ENCODE measurements around the gene CYP46A1.

- TF ChIP-seq, protein P1, sequence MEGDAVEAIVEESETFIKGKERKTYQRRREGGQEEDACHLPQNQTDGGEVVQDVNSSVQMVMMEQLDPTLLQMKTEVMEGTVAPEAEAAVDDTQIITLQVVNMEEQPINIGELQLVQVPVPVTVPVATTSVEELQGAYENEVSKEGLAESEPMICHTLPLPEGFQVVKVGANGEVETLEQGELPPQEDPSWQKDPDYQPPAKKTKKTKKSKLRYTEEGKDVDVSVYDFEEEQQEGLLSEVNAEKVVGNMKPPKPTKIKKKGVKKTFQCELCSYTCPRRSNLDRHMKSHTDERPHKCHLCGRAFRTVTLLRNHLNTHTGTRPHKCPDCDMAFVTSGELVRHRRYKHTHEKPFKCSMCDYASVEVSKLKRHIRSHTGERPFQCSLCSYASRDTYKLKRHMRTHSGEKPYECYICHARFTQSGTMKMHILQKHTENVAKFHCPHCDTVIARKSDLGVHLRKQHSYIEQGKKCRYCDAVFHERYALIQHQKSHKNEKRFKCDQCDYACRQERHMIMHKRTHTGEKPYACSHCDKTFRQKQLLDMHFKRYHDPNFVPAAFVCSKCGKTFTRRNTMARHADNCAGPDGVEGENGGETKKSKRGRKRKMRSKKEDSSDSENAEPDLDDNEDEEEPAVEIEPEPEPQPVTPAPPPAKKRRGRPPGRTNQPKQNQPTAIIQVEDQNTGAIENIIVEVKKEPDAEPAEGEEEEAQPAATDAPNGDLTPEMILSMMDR (IDR thresholded peaks at IDR 0.05; ENCODE audit: low read length), result no peak
- TF ChIP-seq EZH2 (IDR thresholded peaks at IDR 0.05; ENCODE audit: borderline replicate concordance, low read length), result no peak
Measured at GRCh38 chr14:99745307-99745951, 61.3 kb downstream of the CYP46A1 start.
